ENCODE data around the gene FAM217B. TPM values are rescaled to one million over a fixed set of nuclear protein-coding genes. Genes with fewer than 3 reads are reported as not detected.

The FAM217B gene
- total RNA-seq, 1 donor from 2014 or later: 12.8 TPM

DNA sequence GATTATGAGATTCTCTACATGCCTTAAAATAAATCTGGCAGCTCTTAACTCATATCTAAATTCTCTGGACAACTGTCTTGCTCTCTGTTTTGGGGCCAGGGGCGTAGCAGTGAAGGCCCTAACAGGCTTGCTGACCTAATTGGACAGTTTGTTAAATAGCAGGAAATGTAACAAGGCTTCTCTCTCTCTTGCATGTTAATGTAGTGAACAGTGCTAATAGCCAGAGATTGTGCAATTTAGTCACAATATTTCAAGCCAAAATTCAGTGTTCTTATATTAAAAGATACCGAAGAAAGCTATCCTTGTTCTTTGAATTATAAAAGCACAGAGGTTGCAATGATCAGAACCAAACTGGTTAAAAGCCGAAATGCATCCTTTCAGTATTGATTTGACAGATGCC is 3.0 kb upstream of the FAM217B start:
- no peaks in the 10 kb centered on the region for H3K9me3 ChIP-seq
- intact Hi-C loops (cut with DNase I): no loop called here
- no peaks in the 10 kb centered on the region for H3K27me3 ChIP-seq
- no peaks in the 10 kb centered on the region for H3K36me3 ChIP-seq
- no peak overlapping the region for H3K4me3 ChIP-seq
- peaks cover 52% of the 10 kb centered on the region for H3K4me1 ChIP-seq
- TF ChIP-seq POLR2A (IDR thresholded peaks at IDR 0.05): no peak
- TF ChIP-seq, protein P1, sequence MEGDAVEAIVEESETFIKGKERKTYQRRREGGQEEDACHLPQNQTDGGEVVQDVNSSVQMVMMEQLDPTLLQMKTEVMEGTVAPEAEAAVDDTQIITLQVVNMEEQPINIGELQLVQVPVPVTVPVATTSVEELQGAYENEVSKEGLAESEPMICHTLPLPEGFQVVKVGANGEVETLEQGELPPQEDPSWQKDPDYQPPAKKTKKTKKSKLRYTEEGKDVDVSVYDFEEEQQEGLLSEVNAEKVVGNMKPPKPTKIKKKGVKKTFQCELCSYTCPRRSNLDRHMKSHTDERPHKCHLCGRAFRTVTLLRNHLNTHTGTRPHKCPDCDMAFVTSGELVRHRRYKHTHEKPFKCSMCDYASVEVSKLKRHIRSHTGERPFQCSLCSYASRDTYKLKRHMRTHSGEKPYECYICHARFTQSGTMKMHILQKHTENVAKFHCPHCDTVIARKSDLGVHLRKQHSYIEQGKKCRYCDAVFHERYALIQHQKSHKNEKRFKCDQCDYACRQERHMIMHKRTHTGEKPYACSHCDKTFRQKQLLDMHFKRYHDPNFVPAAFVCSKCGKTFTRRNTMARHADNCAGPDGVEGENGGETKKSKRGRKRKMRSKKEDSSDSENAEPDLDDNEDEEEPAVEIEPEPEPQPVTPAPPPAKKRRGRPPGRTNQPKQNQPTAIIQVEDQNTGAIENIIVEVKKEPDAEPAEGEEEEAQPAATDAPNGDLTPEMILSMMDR (IDR thresholded peaks at IDR 0.05): no peak
- no peak for TF ChIP-seq POLR2AphosphoS5 (IDR thresholded peaks at IDR 0.05; ENCODE audit: insufficient read depth in 1 of 2, low read depth in 1 of 2)
- no peak overlapping the region for H3K27ac ChIP-seq
- no peak for DNase-seq (ENCODE audit: extremely low spot score in 2 of 2)

DNA sequence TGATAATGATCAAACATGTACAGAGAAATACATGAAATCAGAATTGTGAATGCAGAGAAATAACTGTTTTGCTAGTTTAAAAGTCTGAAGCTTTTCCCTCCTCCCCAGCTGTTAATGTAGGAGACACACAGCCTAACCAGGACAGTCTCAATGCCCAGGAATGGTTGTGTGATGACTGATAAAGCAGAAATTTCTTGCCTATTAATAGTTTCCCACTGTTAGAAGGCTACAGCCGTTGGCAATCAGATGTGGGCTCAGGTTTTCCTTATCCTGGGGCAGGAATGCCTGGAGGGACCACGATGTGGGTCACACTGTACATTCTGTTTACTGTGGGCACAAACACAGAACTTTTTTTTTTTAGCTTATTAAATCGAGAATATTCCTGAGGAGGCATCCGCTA is 2.0 kb upstream of the FAM217B start:
- intact Hi-C loops (cut with DNase I): no loop called here
- DNase-seq (ENCODE audit: extremely low spot score in 2 of 2): no peak
- peaks cover 0 to 3% of the 10 kb centered on the region in 2 donors for H3K36me3 ChIP-seq
- H3K4me3 ChIP-seq: peak overlapping the region; percentile 52 to 85
- peaks cover 53% of the 10 kb centered on the region for H3K4me1 ChIP-seq
- no peak overlapping the region for H3K27ac ChIP-seq
- no peak for TF ChIP-seq POLR2AphosphoS5 (IDR thresholded peaks at IDR 0.05; ENCODE audit: insufficient read depth in 1 of 2, low read depth in 1 of 2)
- TF ChIP-seq POLR2A (IDR thresholded peaks at IDR 0.05): no peak
- H3K9me3 ChIP-seq: no peaks in the 10 kb centered on the region
- no peaks in the 10 kb centered on the region for H3K27me3 ChIP-seq

DNA sequence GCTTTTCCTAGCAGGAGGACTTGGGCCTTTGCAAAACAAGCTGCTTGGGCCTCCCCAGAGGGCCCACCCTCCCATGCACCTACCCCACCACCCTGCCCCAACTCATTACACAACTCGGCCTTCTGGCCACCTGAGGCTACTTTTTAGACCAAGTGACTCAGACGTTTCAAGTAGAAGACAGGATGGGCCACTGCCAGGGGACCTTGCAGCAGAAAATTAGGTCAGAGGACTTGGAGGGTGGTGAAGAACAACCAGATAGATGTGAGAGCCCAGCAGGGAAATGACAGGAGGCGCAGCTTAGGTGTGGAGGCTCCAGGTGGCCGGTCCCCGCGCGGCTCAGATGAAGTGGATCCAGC is 1.5 kb upstream of the FAM217B start:
- intact Hi-C loops (cut with DNase I): no loop called here
- Histone ChIP-seq H3K4me3 (peak overlapping the region; percentile 52 to 85), H3K9me3 (no peaks in the 10 kb centered on the region), H3K36me3 (peaks cover 0 to 8% of the 10 kb centered on the region in 2 donors), H3K27me3 (no peaks in the 10 kb centered on the region), H3K4me1 (peaks cover 48% of the 10 kb centered on the region), H3K27ac (no peak overlapping the region)
- TF ChIP-seq POLR2A (IDR thresholded peaks at IDR 0.05) (no peak), POLR2AphosphoS5 (IDR thresholded peaks at IDR 0.05; ENCODE audit: insufficient read depth in 1 of 2, low read depth in 1 of 2) (no peak)
- TF ChIP-seq, protein P1 (IDR thresholded peaks at IDR 0.05): no peak
- DNase-seq (ENCODE audit: extremely low spot score in 2 of 2): no peak

DNA sequence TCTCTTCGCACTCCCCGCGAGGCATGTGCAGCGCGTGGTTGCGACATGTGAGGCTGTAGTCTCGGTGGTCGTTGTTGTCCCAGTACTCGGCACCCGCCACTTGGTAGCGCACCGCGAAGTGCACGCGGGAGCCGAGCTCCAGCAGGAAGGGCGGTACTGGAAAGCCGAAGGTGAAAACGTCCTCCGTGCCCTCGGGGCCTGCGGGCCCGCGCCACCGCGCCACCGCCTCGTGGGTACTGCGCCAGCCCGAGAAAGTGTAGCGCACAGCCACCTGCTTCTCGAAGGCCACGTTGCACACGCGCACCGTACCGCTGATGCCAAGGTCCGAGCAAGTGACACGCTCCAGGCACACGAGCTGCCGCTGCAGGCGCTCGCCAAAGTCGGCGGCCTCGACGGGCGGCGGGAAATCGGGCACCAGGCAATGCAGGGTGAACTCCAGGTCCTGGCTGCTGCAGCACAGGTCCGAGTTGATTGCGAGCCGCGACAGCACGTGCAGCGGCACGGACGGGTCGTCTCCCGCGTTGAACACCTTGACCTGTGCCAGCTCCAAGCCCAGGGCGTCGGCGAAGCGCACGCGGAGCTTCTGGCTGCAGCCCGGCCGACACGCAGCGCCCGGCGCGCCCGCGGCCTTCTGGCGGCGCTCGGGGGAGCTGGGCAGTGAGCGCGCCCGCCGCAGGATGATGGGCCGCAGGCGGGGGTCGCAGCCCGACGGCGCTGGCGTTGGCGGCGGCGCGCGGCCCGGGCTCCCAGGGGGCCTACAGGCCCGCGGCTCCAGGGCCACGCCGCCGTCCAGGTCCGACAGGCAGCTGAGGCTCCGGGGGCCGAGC is 924 bp upstream of the FAM217B start:
- peaks cover 0 to 14% of the 10 kb centered on the region in 2 donors for H3K36me3 ChIP-seq
- H3K4me1 ChIP-seq: peaks cover 48% of the 10 kb centered on the region
- H3K9me3 ChIP-seq: no peaks in the 10 kb centered on the region
- DNase-seq (ENCODE audit: extremely low spot score in 2 of 2): no peak
- H3K27ac ChIP-seq: peak overlapping the region; percentile 88
- TF ChIP-seq, protein P1 (IDR thresholded peaks at IDR 0.05): no peak
- peak in 1 of 2 donors; percentile 52 for TF ChIP-seq POLR2AphosphoS5 (IDR thresholded peaks at IDR 0.05; ENCODE audit: insufficient read depth in 1 of 2, low read depth in 1 of 2)
- no peak for TF ChIP-seq POLR2A (IDR thresholded peaks at IDR 0.05)
- H3K27me3 ChIP-seq: no peaks in the 10 kb centered on the region
- intact Hi-C loops (cut with DNase I): no loop called here
- H3K4me3 ChIP-seq: peak overlapping the region; percentile 52 to 85

DNA sequence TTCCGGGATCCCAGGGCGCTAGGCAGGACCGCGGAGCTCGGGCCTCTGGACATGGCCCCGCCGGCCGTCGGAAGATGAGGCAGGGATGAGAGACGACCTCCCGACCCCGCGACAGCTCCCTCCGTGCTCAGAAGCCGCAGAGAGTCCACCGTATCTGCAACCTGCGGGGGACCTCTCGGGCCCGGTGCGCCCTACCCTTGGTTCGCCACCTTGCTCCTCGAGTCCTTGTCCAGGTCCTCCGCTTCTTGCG is 385 bp upstream of the FAM217B start:
- TF ChIP-seq POLR2A (IDR thresholded peaks at IDR 0.05) (no peak), POLR2AphosphoS5 (IDR thresholded peaks at IDR 0.05; ENCODE audit: insufficient read depth in 1 of 2, low read depth in 1 of 2) (no peak)
- TF ChIP-seq, protein P1 (IDR thresholded peaks at IDR 0.05): no peak
- intact Hi-C loops (cut with DNase I): no loop called here

More for the DNA sequence above, 385 bp upstream of the FAM217B start:
- H3K4me1 ChIP-seq: peaks cover 48% of the 10 kb centered on the region
- H3K9me3 ChIP-seq: no peaks in the 10 kb centered on the region
- DNase-seq (ENCODE audit: extremely low spot score in 2 of 2): no peak
- H3K27ac ChIP-seq: peak overlapping the region; percentile 88
- H3K27me3 ChIP-seq: no peaks in the 10 kb centered on the region
- peak overlapping the region; percentile 52 to 85 for H3K4me3 ChIP-seq
- peaks cover 0 to 19% of the 10 kb centered on the region in 2 donors for H3K36me3 ChIP-seq
